H1 (cell line): ENCODE measurements around the gene PEX12.

Experiments used
- CTCF ChIP-seq, 3 experiments: IDR thresholded peaks; 1 replicate in 2 of 3; 2 replicates in 1 of 3; pipeline versions ENCODE4 v1.5.1 to v1.6.1; 2011; ENCODE audit warnings: low read length in 3 of 3, mild to moderate bottlenecking in 3 of 3, inconsistent platforms in 2 of 3, low read depth in 1 of 3, moderate library complexity in 1 of 3; ENCODE audit not compliant: insufficient read depth in 1 of 3; ENCODE audit errors: control extremely low read depth in 1 of 3
- SP2 ChIP-seq: IDR thresholded peaks from 2 replicates; pipeline ENCODE4 v1.6.1; 2012; ENCODE audit warnings: mild to moderate bottlenecking, low read length, inconsistent platforms
- SRF ChIP-seq: IDR thresholded peaks from 2 replicates; pipeline ENCODE4 v1.6.1; 2011; ENCODE audit warnings: mild to moderate bottlenecking, low read depth, low read length, moderate library complexity

DNA sequence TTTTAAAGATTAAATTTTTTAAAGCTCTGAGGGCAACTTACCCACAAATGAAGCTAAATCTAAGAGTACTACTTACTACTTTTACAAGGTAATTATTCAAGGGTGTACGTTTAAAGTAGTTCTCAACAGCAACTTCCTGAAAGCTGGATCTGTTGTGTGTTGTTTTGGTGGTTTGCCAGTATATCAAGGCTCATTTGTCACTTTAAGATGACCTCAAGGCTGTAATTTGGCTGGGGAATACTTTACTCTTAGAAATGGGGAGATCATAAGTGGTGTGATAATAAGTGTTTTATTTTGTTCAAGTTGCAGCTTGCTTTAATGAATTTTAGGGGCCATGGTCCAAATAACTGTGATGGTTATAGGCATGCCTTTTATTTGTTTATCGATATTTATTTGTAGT lies 39.1 kb upstream of the PEX12 start:
- TF ChIP-seq CTCF (IDR thresholded peaks at IDR 0.05; ENCODE audit: control extremely low read depth in 1 of 3, insufficient read depth in 1 of 3, low read depth in 1 of 3, low read length in 3 of 3) (no peak), SP2 (no peak), SRF (no peak)
